ENCODE data around the gene REXO4.

REXO4 gene

GRCh38 chr9:133369422-133369821 is 48.4 kb downstream of the REXO4 start:
- DNase-seq (ENCODE audit: low spot score) = no peak

DNA sequence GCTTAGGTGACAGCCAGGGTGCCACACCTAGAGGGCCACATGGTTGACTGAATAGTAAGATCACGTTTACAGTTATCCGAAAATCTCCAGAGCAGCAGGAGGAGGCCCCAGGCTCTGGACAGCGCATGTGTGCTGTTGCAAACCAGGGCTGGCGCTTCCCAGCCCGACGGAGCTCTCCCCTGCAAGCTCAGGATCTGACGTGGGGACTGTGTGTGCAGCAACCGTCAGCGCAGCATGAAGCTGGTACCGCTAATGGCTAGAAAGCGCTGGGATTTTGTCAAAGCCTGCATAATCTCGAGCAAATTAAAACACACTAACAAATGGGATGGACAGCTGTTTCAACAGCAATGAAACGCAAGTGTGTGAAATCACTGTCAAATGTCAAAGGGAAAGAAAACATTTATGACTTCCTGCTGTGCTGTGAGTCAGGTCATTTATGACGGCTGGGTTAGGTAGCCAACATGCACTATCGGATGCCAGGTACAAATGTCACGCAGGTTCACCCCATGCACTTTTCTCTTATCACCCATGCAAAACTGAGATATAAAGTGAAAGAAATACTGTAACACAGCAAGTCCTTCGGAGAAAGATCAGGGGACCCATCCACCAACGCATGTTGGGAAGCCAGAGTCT is 49.4 kb downstream of the REXO4 start:
- DNase-seq (ENCODE audit: low spot score) = no peak

- DNase-seq (ENCODE audit: low spot score) = no peak
Measured at GRCh38 chr9:133367778-133368177, 50.0 kb downstream of the REXO4 start.

DNA sequence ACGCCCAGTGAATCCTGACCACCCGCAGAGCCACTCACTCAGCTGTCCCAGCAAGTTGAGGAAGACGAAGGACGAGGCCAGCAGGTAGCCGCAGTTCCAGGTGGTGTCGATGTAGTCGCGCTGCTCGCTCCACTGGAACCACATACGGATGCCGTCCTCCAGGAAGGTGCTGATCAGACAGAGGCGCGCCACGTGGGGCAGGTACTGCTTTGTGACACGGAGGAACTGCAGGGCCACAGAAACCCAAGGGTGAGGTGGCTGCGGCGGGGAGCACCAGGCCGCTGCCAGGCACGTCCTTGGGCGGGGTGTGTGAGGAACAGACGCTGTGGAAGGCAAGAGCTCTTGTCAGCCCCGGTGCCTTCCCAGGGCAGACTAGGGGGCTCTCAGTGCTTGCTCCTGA is 50.6 kb downstream of the REXO4 start:
- no peak for DNase-seq (ENCODE audit: low spot score)

GRCh38 chr9:133366435-133366834 is 51.4 kb downstream of the REXO4 start:
- DNase-seq (ENCODE audit: low spot score) = no peak

- no peak for DNase-seq (ENCODE audit: low spot score)
Measured at GRCh38 chr9:133362359-133363044, 55.3 kb downstream of the REXO4 start.

- DNase-seq (ENCODE audit: low spot score) = no peak
Measured at GRCh38 chr9:133361507-133362092, 56.2 kb downstream of the REXO4 start.

GRCh38 chr9:133360400-133361393 is 57.1 kb downstream of the REXO4 start:
- DNase-seq (ENCODE audit: low spot score) = no peak

DNA sequence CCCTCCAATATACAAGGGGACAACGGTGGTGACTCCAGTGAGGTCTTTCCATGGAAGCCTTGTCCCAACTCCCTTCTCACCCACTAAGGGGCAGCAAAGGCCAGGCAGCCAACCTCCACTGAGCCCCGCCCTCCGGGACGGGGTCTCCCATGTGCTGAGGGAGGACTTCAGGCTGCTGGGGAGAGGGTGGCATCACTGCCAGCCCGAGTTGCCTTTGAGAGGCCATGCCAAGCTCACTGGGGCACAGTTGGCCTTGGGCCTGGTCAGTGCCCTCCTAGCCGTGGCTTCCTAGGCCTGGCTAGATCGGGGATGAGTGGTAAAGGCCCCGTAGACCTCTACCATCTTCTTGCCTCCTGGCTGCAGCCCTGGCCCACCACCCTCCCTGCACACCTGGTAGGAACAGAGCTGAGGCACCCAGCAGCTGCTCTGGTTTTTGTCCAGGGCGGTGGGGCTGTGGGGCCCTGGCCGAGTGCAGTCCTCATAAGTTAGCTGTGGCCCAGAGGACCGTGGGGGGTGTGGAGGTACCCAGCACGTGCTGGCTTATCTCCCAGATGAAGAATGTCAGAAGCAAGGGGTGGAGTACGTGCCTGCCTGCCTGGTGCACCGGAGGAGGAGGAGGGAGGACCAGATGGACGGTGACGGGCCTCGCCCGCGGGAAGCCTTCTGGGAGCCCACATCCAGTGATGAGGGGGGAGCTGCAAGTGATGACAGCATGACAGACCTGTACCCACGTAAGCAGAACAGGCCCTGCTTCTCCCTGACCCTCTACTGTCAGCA is 58.2 kb downstream of the REXO4 start:
- DNase-seq (ENCODE audit: low spot score) = peak; percentile 62

DNA sequence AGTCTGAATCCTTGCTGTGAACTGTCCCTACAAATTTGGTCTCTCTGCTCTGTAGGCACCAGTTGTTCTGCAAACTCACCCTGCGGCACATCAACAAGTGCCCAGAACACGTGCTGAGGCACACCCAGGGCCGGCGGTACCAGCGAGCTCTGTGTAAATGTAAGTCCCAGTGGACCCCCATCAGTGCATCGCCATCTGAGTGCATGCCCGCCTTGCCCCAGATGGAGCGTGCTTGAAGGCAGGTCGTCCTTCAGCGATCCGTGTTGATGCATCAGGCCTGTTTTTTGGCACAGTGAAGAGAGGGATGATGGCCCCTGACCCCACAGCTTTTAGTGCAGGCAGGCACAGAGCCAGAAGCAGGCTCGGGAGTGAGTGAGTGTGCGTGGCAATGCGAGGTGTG is 60.2 kb downstream of the REXO4 start:
- DNase-seq (ENCODE audit: low spot score) = no peak

GRCh38 chr9:133356391-133357091 is 61.3 kb downstream of the REXO4 start, which contains the start of the genes SURF1 and SURF2:
SURF1 (minus strand) TSS chr9:133356487; CDS start chr9:133356453, 34 bp downstream.
SURF2 (plus strand) TSS chr9:133356550; CDS start chr9:133356593, 43 bp downstream.
- DNase-seq (ENCODE audit: low spot score) = peak; percentile 94

All from iPS-NIHi11 (cell line).